IMR-90 (cell line): ENCODE results near the gene ERICH6. TPM values are rescaled to one million over a fixed set of nuclear protein-coding genes. Genes with fewer than 3 reads are reported as not detected.

Source experiments
- ATAC-seq: fragments of 200-7000 bp; cut with Tn5 transposase; 2 replicates; pipeline ENCODE4 v1.9.1; 2020; ENCODE audit warnings: low read depth, mild to moderate bottlenecking, moderate library complexity
- BruUV-seq: library from RNA; stranded (reverse); fragments of 400-500 nt; replicated peaks from 2 replicates; lab custom pipeline; 2021; lab: Mats Ljungman, UMichigan
- CTCF ChIA-PET: fragments of 300-600 bp; formaldehyde crosslinking; extraction: SDS; loops from one replicate; lab custom pipeline; 2021; ENCODE audit warnings: antibody characterized with exemption; lab: Yijun Ruan, JAX
- POLR2A ChIA-PET: fragments of 300-600 bp; sonication (Branson Sonifier 250); formaldehyde crosslinking; loops from one replicate; lab custom pipeline; 2022; ENCODE audit warnings: antibody characterized with exemption; ENCODE audit not compliant: unreplicated experiment; lab: Charles Lee
- DNase-seq: peaks from one replicate; pipeline ENCODE4 v3.0.0; 2013
- H2AFZ ChIP-seq: replicated peaks from 2 replicates; pipeline ENCODE3; 2013; ENCODE audit warnings: low read length, mild to moderate bottlenecking; ENCODE audit not compliant: poor library complexity
- H2AK5ac ChIP-seq: 2 replicates; pipeline ENCODE4 v1.6.1; 2013; ENCODE audit warnings: low read depth, low read length, inconsistent platforms
- H2AK9ac ChIP-seq: replicated peaks from 2 replicates; pipeline ENCODE3; 2013; ENCODE audit warnings: mild to moderate bottlenecking, low read depth, low read length, moderate library complexity; ENCODE audit not compliant: poor library complexity
- H2BK120ac ChIP-seq: 2 replicates; pipeline ENCODE4 v1.6.1; 2013; ENCODE audit warnings: low read depth, low read length, inconsistent platforms
- H2BK15ac ChIP-seq: 3 replicates; pipeline ENCODE4 v1.6.1; 2013; ENCODE audit warnings: low read depth, low read length, inconsistent platforms
- H2BK20ac ChIP-seq: 2 replicates; pipeline ENCODE4 v1.6.1; 2013; ENCODE audit warnings: low read depth, mild to moderate bottlenecking, inconsistent platforms, low read length, moderate library complexity
- H2BK5ac ChIP-seq: 2 replicates; pipeline ENCODE4 v1.6.1; 2013; ENCODE audit warnings: mild to moderate bottlenecking, low read depth, low read length, inconsistent platforms; ENCODE audit not compliant: poor library complexity, severe bottlenecking
- H3K14ac ChIP-seq: replicated peaks from 2 replicates; pipeline ENCODE4 v1.6.1; 2013; ENCODE audit warnings: low read depth, low read length, inconsistent platforms
- H3K18ac ChIP-seq: 2 replicates; pipeline ENCODE4 v1.6.1; 2013; ENCODE audit warnings: low read depth, low read length, control low read depth
- H3K23ac ChIP-seq: 2 replicates; pipeline ENCODE4 v1.6.1; 2013; ENCODE audit warnings: low read depth, low read length, inconsistent platforms
- H3K27ac ChIP-seq: 2 replicates; pipeline ENCODE4 v1.5.1; 2013; ENCODE audit warnings: mild to moderate bottlenecking, control low read depth, low read length; ENCODE audit not compliant: insufficient read depth
- H3K27me3 ChIP-seq: 2 replicates; pipeline ENCODE4 v1.6.1; 2013; ENCODE audit warnings: low read length; ENCODE audit not compliant: control insufficient read depth, insufficient read depth
- H3K36me3 ChIP-seq: 2 replicates; pipeline ENCODE4 v1.6.1; 2013; ENCODE audit warnings: low read length, mixed read lengths; ENCODE audit not compliant: control insufficient read depth, insufficient read depth
- H3K4ac ChIP-seq: 2 replicates; pipeline ENCODE4 v1.6.1; 2013; ENCODE audit warnings: low read depth, low read length, inconsistent platforms
- H3K4me1 ChIP-seq: 2 replicates; pipeline ENCODE4 v1.6.1; 2013; ENCODE audit warnings: low read length, mixed read lengths; ENCODE audit not compliant: control insufficient read depth, insufficient read depth
- H3K4me2 ChIP-seq: 2 replicates; pipeline ENCODE4 v1.6.1; 2013; ENCODE audit warnings: low read depth, mild to moderate bottlenecking, control low read depth, low read length, moderate library complexity
- H3K4me3 ChIP-seq: 2 replicates; pipeline ENCODE4 v1.5.1; 2013; ENCODE audit warnings: low read depth, mild to moderate bottlenecking, control low read depth, low read length, moderate library complexity; ENCODE audit not compliant: insufficient read depth
- H3K56ac ChIP-seq: 2 replicates; pipeline ENCODE4 v1.6.1; 2013; ENCODE audit warnings: low read length, inconsistent platforms; ENCODE audit not compliant: insufficient read depth; ENCODE audit errors: extremely low read depth
- H3K79me1 ChIP-seq, 2 experiments: 2 replicates each; pipeline ENCODE4 v1.6.1; 2013; ENCODE audit warnings: low read length in 2 of 2, inconsistent platforms in 1 of 2, low read depth in 1 of 2
- H3K9ac ChIP-seq: 2 replicates; pipeline ENCODE4 v1.6.1; 2013; ENCODE audit warnings: low read depth, low read length, control low read depth
- H3K9me1 ChIP-seq: 2 replicates; pipeline ENCODE4 v1.6.1; 2013; ENCODE audit warnings: low read length, inconsistent platforms; ENCODE audit not compliant: insufficient read depth
- H3K9me3 ChIP-seq: 2 replicates; pipeline ENCODE4 v1.6.1; 2013; ENCODE audit warnings: low read length; ENCODE audit not compliant: control insufficient read depth, insufficient read depth
- H4K20me1 ChIP-seq: 2 replicates; pipeline ENCODE4 v1.6.1; 2013; ENCODE audit warnings: low read length, inconsistent platforms; ENCODE audit not compliant: insufficient read depth
- H4K5ac ChIP-seq: 2 replicates; pipeline ENCODE4 v1.6.1; 2013; ENCODE audit warnings: mild to moderate bottlenecking, low read depth, low read length, control low read depth
- H4K8ac ChIP-seq, 2 experiments: 2 replicates each; pipeline ENCODE4 v1.6.1; 2013; ENCODE audit warnings: low read depth in 2 of 2, low read length in 2 of 2, control low read depth in 1 of 2, inconsistent platforms in 1 of 2
- H4K91ac ChIP-seq: 2 replicates; pipeline ENCODE4 v1.6.1; 2013; ENCODE audit warnings: low read depth, low read length, inconsistent platforms; ENCODE audit not compliant: insufficient read depth
- BHLHE40 ChIP-seq: fragments of 150-350 bp; IDR thresholded peaks from 2 replicates; pipeline ENCODE4 v1.6.1; 2016; ENCODE audit warnings: mild to moderate bottlenecking, low read depth, low read length
- CEBPB ChIP-seq: IDR thresholded peaks from 2 replicates; pipeline ENCODE4 v1.6.1; 2012; ENCODE audit warnings: low read depth, low read length, improper control_type of control experiment
- CHD1 ChIP-seq: IDR thresholded peaks from 2 replicates; pipeline ENCODE4 v1.6.1; 2012; ENCODE audit warnings: low read depth, low read length, improper control_type of control experiment
- FOS ChIP-seq: fragments of 150-350 bp; IDR thresholded peaks from 2 replicates; pipeline ENCODE4 v1.6.1; 2016; ENCODE audit warnings: low read depth, low read length
- MXI1 ChIP-seq: IDR thresholded peaks from 2 replicates; pipeline ENCODE4 v1.6.1; 2012; ENCODE audit warnings: low read depth, mild to moderate bottlenecking, low read length, moderate library complexity, borderline replicate concordance
- NFE2L2 ChIP-seq: fragments of 150-350 bp; IDR thresholded peaks from 2 replicates; pipeline ENCODE4 v1.6.1; 2016; ENCODE audit warnings: low read depth, mild to moderate bottlenecking, low read length
- RAD21 ChIP-seq: IDR thresholded peaks from 2 replicates; pipeline ENCODE4 v1.6.1; 2012; ENCODE audit warnings: low read length, improper control_type of control experiment
- RCOR1 ChIP-seq: IDR thresholded peaks from 2 replicates; pipeline ENCODE4 v1.6.1; 2012; ENCODE audit warnings: mild to moderate bottlenecking, low read length, improper control_type of control experiment; ENCODE audit not compliant: insufficient replicate concordance
- RFX5 ChIP-seq: IDR thresholded peaks from 2 replicates; pipeline ENCODE4 v1.8.0; 2012; ENCODE audit warnings: low read depth, mild to moderate bottlenecking, low read length, moderate library complexity
- whole genome bisulfite sequencing, 2 experiments: methylation state at CpG; one replicate each; pipeline versions ENCODE4 v1.1.5 to v1.1.7; 2013; ENCODE audit warnings: missing lambda C conversion rate in 2 of 2; ENCODE audit not compliant: insufficient read length in 1 of 2; ENCODE audit errors: extremely low coverage in 2 of 2; 5-methylcytosine and 5-hydroxymethylcytosine counted together
- dilution Hi-C: fragments of 300-500 bp; cut with HindIII; formaldehyde crosslinking; loops from one replicate; pipeline ENCODE4 v1.14.3; 2018; ENCODE audit warnings: low sequenced_read_pairs; ENCODE audit not compliant: unreplicated experiment
- in situ Hi-C: fragments of 300-500 bp; cut with MboI; formaldehyde crosslinking; loops from 3 replicates; pipeline ENCODE4 v1.14.3; 2019; ENCODE audit warnings: low sequenced_read_pairs, inconsistent platforms, mixed read lengths
- intact Hi-C: fragments of 100-400 bp; cut with micrococcal nuclease; formaldehyde crosslinking; loops from 2 replicates; pipeline ENCODE4 v1.10.0; 2022
- polyA plus RNA-seq, 3 experiments: library from polyadenylated mRNA; depleted of rRNA; stranded (reverse); fragments of >200 nt; gene quantifications; 2 replicates each; pipeline ENCODE4 v1.2.3, GENCODE V29; 2012; ENCODE audit warnings: low replicate concordance in 1 of 3
- total RNA-seq: library from RNA; depleted of rRNA; stranded (reverse); fragments of >200 nt; gene quantifications from 2 replicates; pipeline ENCODE4 v1.2.3, GENCODE V29; 2012
- TF ChIP-seq, protein P1 (sequence below): conservative IDR thresholded peaks from 2 replicates; pipeline ENCODE4 v1.5.1; 2012; ENCODE audit warnings: mild to moderate bottlenecking, low read depth, low read length, improper control_type of control experiment

ERICH6 gene
- total and polyA plus RNA-seq, 2 of the 4 experiments (the other 2 are of a cell fraction) = under 0.01 TPM; not detected in 1

DNA sequence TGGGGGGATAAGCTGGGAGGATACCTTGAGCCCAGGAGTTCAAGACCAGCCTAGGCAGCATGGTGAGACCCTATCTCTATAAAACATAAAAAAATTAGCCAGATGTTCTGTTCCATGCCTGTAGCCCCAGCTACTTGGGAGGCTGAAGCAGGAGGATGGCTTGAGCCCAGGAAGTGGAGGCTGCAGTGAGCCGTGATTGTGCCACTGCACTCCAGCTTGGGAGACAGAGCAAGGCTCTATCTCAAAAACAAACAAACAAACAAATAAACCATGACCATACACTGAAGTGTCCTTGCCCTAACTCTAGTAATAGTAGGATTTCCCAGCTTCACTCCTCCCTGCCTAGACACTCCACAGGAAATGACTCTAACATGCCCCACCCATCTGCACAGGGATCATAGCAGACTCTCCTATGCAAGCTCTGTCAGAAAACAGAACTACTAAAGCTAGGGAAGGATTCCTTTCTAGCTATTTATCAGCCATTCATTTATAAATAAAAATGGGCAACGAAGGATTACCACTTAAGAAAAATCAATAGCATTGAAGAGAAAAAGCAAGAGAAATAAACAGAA, 4.6 kb downstream of the ERICH6 start:
- Histone ChIP-seq H3K27me3 (no peaks in the 10 kb centered on the region), H3K9ac (no peak overlapping the region), H2AK9ac (no peak overlapping the region), H4K8ac (no peak overlapping the region), H3K23ac (no peak overlapping the region), H3K4me2 (no peak overlapping the region), H2AFZ (no peak overlapping the region), H3K36me3 (no peaks in the 10 kb centered on the region), H4K5ac (no peak overlapping the region), H3K4me1 (peaks cover 2% of the 10 kb centered on the region; the same call in 1 of the 2 replicates), H3K56ac (no peak overlapping the region), H3K27ac (no peak overlapping the region), H3K4ac (no peak overlapping the region), H2BK20ac (no peak overlapping the region), H3K4me3 (no peak overlapping the region), H2AK5ac (no peak overlapping the region), H3K9me1 (0 out of 2 replicates have a peak, but pooled peaks cover 3% of the 10 kb centered on the region), H4K91ac (no peak overlapping the region), H2BK5ac (no peak overlapping the region), H3K9me3 (no peaks in the 10 kb centered on the region), H3K18ac (no peak overlapping the region), H3K79me1 (peaks cover 0 to 6% of the 10 kb centered on the region in 2 experiments; a peak in 1 of 4 replicates), H2BK15ac (no peak overlapping the region), H4K20me1 (no peaks in the 10 kb centered on the region), H2BK120ac (no peak overlapping the region), H3K14ac (no peak overlapping the region)
- no peak for ATAC-seq
- intact Hi-C loops = no loop called here
- POLR2A ChIA-PET = no interaction called here
- no TSS peak for BruUV-seq
- DNase-seq = peak; percentile 53
- CTCF ChIA-PET = no interaction called here
- TF ChIP-seq FOS (no peak), CEBPB (no peak), CHD1 (no peak), RFX5 (no peak), NFE2L2 (no peak), RAD21 (no peak), MXI1 (no peak), RCOR1 (no peak), BHLHE40 (no peak)
- TF ChIP-seq, protein P1, sequence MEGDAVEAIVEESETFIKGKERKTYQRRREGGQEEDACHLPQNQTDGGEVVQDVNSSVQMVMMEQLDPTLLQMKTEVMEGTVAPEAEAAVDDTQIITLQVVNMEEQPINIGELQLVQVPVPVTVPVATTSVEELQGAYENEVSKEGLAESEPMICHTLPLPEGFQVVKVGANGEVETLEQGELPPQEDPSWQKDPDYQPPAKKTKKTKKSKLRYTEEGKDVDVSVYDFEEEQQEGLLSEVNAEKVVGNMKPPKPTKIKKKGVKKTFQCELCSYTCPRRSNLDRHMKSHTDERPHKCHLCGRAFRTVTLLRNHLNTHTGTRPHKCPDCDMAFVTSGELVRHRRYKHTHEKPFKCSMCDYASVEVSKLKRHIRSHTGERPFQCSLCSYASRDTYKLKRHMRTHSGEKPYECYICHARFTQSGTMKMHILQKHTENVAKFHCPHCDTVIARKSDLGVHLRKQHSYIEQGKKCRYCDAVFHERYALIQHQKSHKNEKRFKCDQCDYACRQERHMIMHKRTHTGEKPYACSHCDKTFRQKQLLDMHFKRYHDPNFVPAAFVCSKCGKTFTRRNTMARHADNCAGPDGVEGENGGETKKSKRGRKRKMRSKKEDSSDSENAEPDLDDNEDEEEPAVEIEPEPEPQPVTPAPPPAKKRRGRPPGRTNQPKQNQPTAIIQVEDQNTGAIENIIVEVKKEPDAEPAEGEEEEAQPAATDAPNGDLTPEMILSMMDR = no peak
- in situ Hi-C loops = no loop called here
- WGBS, 2 experiments = no CpG with 5 or more reads among the region's 2 CpGs
- dilution Hi-C loops = no loop called here
